MM.1S (cell line): ENCODE data around the gene CTNNA3.

Experiments used
- EZH2 ChIP-seq: fragments of 300-600 bp; sonication (generic); optimal IDR thresholded peaks from 2 replicates; pipeline ENCODE3; 2017; ENCODE audit warnings: low read depth, mild to moderate bottlenecking, antibody characterized with exemption, low read length, mixed read lengths
- EZH2phosphoT487 ChIP-seq: fragments of 300-600 bp; sonication (generic); IDR thresholded peaks from 2 replicates; pipeline ENCODE4 v1.6.1; 2018; ENCODE audit warnings: antibody characterized with exemption, low read length
- TF ChIP-seq, protein P1 (sequence below): fragments of 300-600 bp; sonication (generic); IDR thresholded peaks from 2 replicates; pipeline ENCODE4 v1.5.1; 2016; ENCODE audit warnings: antibody characterized with exemption, low read length, mixed read lengths

DNA sequence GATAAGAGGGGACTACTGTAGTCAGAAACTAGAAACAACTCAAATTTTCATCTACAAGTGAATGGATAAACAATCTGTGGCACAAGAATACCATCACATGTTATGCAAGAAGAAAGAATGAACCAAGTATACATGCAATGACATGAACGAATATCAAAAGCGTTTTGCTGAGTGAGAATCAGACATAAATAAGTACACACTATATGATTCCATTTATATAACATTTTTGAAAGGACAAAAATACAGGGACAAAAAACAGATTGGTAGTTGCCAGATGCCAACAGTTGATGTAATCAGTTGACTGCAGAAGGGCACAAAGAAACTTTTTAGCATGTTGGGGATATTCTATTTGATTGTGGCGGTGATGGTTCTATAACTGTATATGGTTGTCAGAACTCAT lies 33.6 kb downstream of the CTNNA3 start:
- TF ChIP-seq EZH2, result no peak
- TF ChIP-seq EZH2phosphoT487, result no peak
- TF ChIP-seq, protein P1, sequence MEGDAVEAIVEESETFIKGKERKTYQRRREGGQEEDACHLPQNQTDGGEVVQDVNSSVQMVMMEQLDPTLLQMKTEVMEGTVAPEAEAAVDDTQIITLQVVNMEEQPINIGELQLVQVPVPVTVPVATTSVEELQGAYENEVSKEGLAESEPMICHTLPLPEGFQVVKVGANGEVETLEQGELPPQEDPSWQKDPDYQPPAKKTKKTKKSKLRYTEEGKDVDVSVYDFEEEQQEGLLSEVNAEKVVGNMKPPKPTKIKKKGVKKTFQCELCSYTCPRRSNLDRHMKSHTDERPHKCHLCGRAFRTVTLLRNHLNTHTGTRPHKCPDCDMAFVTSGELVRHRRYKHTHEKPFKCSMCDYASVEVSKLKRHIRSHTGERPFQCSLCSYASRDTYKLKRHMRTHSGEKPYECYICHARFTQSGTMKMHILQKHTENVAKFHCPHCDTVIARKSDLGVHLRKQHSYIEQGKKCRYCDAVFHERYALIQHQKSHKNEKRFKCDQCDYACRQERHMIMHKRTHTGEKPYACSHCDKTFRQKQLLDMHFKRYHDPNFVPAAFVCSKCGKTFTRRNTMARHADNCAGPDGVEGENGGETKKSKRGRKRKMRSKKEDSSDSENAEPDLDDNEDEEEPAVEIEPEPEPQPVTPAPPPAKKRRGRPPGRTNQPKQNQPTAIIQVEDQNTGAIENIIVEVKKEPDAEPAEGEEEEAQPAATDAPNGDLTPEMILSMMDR, result no peak
